ENCODE measurements around the gene ZNF277.

Gene ZNF277

DNA sequence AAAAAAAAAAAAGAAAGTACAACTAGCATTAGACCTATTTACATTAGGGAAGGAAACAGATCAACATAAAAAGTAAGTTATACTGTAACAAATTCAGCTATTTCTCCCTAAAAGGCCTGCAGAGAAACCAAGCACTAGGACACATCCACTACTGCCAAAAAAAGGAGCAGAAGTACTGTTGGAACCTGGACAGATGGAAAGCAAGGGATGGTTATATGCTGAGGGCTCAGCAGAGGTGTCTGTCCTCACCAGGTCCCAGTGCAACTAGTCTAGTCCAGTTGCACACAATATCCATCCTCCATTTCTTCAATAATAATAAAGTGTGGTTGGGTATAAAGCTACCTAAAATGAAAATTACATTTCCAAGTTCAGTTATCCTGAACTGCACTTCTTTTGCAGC is 140.6 kb downstream of the ZNF277 start:
- no peak for DNase-seq (ENCODE audit: low spot score)
- TF ChIP-seq, protein P1, sequence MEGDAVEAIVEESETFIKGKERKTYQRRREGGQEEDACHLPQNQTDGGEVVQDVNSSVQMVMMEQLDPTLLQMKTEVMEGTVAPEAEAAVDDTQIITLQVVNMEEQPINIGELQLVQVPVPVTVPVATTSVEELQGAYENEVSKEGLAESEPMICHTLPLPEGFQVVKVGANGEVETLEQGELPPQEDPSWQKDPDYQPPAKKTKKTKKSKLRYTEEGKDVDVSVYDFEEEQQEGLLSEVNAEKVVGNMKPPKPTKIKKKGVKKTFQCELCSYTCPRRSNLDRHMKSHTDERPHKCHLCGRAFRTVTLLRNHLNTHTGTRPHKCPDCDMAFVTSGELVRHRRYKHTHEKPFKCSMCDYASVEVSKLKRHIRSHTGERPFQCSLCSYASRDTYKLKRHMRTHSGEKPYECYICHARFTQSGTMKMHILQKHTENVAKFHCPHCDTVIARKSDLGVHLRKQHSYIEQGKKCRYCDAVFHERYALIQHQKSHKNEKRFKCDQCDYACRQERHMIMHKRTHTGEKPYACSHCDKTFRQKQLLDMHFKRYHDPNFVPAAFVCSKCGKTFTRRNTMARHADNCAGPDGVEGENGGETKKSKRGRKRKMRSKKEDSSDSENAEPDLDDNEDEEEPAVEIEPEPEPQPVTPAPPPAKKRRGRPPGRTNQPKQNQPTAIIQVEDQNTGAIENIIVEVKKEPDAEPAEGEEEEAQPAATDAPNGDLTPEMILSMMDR (IDR thresholded peaks at IDR 0.05; ENCODE audit: borderline replicate concordance, control extremely low read depth, extremely low read depth, insufficient read depth, missing control alignments): no peak
- in situ Hi-C loops (cut with MboI; ENCODE audit: low sequenced_read_pairs, unreplicated experiment): no loop called here

- TF ChIP-seq, protein P1 (IDR thresholded peaks at IDR 0.05; ENCODE audit: borderline replicate concordance, control extremely low read depth, extremely low read depth, insufficient read depth, missing control alignments): no peak
- in situ Hi-C loops (cut with MboI; ENCODE audit: low sequenced_read_pairs, unreplicated experiment): no loop called here
These were observed 144.1 kb downstream of the ZNF277 start for GRCh38 chr7:112350585-112350984.

DNA sequence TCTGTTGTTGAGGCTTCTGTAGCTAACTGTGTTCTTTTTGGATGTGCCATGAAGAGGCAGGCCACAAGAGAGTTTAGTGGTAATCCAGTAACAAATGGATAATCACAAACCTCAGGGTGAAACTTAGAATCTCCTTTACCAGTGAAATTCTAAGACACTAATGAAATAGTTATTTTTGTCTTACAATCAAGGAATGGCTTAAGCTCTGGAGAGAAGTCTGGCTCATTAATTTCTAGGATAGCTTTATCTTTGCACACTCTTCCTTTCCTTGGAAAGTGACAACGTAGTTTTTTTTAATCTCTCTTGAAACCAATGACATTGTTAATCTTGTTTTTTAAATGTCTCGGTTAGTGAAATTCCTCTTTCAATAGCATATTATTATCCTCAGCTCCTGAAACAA is 150.1 kb downstream of the ZNF277 start:
- in situ Hi-C loops (cut with MboI; ENCODE audit: low sequenced_read_pairs, unreplicated experiment): no loop called here
- TF ChIP-seq, protein P1 (IDR thresholded peaks at IDR 0.05; ENCODE audit: borderline replicate concordance, control extremely low read depth, extremely low read depth, insufficient read depth, missing control alignments): no peak

More at GRCh38 chr7:112350585-112350984, 144.1 kb downstream of the ZNF277 start:
- no peak for DNase-seq (ENCODE audit: low spot score)

GRCh38 chr7:112357136-112357535 is 150.6 kb downstream of the ZNF277 start:
- no peak for DNase-seq (ENCODE audit: low spot score)
- in situ Hi-C loops (cut with MboI; ENCODE audit: low sequenced_read_pairs, unreplicated experiment): no loop called here
- TF ChIP-seq, protein P1 (IDR thresholded peaks at IDR 0.05; ENCODE audit: borderline replicate concordance, control extremely low read depth, extremely low read depth, insufficient read depth, missing control alignments): no peak

More for the DNA sequence above, 150.1 kb downstream of the ZNF277 start:
- DNase-seq (ENCODE audit: low spot score): no peak

- TF ChIP-seq, protein P1 (IDR thresholded peaks at IDR 0.05; ENCODE audit: borderline replicate concordance, control extremely low read depth, extremely low read depth, insufficient read depth, missing control alignments): no peak
- in situ Hi-C loops (cut with MboI; ENCODE audit: low sequenced_read_pairs, unreplicated experiment): no loop called here
These were observed 152.0 kb downstream of the ZNF277 start for GRCh38 chr7:112358513-112358912.

DNA sequence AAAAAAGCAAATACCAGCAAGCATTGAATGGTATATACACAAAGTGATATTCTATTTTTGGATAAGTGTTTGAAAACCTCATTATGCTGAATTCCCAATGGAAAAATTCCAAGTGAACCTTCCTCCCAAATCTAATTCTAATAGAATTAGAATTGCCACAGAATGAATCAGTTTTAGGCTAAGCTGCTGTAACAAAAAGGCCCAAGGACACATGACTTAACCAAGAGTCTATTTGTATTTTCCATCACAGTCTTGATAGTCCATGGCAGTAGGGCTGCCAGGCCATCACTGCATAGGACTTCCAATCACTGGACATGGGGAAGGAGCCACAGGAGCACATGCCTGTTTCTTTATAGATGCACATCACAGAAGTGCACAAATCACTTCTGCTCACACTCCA is 152.6 kb downstream of the ZNF277 start:
- TF ChIP-seq, protein P1 (IDR thresholded peaks at IDR 0.05; ENCODE audit: borderline replicate concordance, control extremely low read depth, extremely low read depth, insufficient read depth, missing control alignments): no peak
- DNase-seq (ENCODE audit: low spot score): no peak
- in situ Hi-C loops (cut with MboI; ENCODE audit: low sequenced_read_pairs, unreplicated experiment): no loop called here

More at GRCh38 chr7:112358513-112358912, 152.0 kb downstream of the ZNF277 start:
- DNase-seq (ENCODE audit: low spot score): no peak

GRCh38 chr7:112360681-112361080 is 154.2 kb downstream of the ZNF277 start:
- DNase-seq (ENCODE audit: low spot score): no peak
- TF ChIP-seq, protein P1 (IDR thresholded peaks at IDR 0.05; ENCODE audit: borderline replicate concordance, control extremely low read depth, extremely low read depth, insufficient read depth, missing control alignments): no peak
- in situ Hi-C loops (cut with MboI; ENCODE audit: low sequenced_read_pairs, unreplicated experiment): no loop called here
